AG04450 (cell line): ENCODE results near the gene CHD9NB. TPM values are rescaled to one million over a fixed set of nuclear protein-coding genes. Genes with fewer than 3 reads are reported as not detected.
"Not testable (repeated sequence)": the region's sequence is repeated elsewhere in the genome, so short reads cannot be mapped to it uniquely, and the experiment has no call there.

ENCODE experiments used
- CTCF ChIA-PET: fragments of 300-600, 350-600 bp; formaldehyde crosslinking; extraction: SDS; loops from one replicate; lab custom pipeline; 2022; ENCODE audit warnings: antibody characterized with exemption, inconsistent platforms; lab: Charles Lee
- POLR2A ChIA-PET: fragments of 350-600 bp; formaldehyde crosslinking; extraction: SDS; loops from one replicate; lab custom pipeline; 2021; ENCODE audit warnings: antibody characterized with exemption, inconsistent platforms; lab: Yijun Ruan, JAX
- DNase-seq: peaks from one replicate; pipeline ENCODE4 v3.0.0-alpha.2; 2011; ENCODE audit warnings: low read depth, low spot score
- H3K27ac ChIP-seq: one replicate; pipeline ENCODE4 v1.5.1; 2012; ENCODE audit warnings: low read depth, low read length, control low read depth
- H3K27me3 ChIP-seq: one replicate; pipeline ENCODE4 v1.6.0; 2012; ENCODE audit warnings: low read length; ENCODE audit not compliant: control insufficient read depth, insufficient read depth
- H3K4me3 ChIP-seq: 2 replicates; pipeline ENCODE4 v1.5.1; 2011; ENCODE audit warnings: mild to moderate bottlenecking, low read depth, low read length, control low read depth
- H3K9me3 ChIP-seq: 2 replicates; pipeline ENCODE4 v1.5.1; 2012; ENCODE audit warnings: low read length; ENCODE audit not compliant: control insufficient read depth, insufficient read depth
- polyA plus RNA-seq: library from polyadenylated mRNA; depleted of rRNA; stranded (reverse); fragments of >200 nt; gene quantifications from 2 replicates; pipeline ENCODE4 v1.2.3, GENCODE V29; 2011
- TF ChIP-seq, protein P1 (sequence below): IDR thresholded peaks from 2 replicates; pipeline ENCODE4 v1.5.1; 2011; ENCODE audit warnings: low read depth, low read length, control low read depth, inconsistent platforms

Gene CHD9NB
- polyA plus RNA-seq, 1 experiment: 1.2 TPM

DNA sequence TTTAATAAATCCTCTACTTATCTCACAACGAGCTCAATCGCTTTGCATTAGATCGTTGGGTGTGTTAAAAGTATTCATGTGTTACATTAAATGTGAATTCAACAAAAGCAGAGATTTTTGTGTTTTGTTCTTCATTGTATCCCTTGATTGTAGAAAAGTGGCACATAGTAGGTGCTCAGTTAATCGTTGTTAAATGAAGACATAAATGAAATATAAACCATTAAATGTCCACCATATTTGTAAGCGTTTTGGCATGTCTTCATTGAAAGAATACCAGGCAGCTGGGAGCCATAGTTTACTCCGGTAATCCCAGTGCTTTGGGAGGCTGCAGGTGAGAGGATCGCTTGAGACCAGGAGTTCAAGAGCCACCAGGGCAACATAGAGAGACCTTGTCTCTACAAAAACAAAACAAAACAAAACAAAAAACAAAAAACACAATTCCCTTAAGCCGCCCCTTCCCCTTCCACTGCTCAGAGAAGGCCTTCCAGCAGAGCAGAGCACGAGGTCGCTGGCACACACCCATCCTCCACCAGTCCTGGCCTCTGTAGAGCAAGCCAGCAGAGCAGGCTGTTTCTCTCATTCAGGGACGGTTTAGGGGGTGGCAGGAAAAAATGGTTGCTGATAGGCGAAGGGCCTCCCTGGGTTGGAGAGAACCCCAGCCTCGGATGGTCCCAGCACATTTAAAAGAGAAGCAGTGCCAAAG lies 1.4 kb upstream of the CHD9NB start:
- H3K9me3 ChIP-seq: no peaks in the 10 kb centered on the region; the same call in 1 of the 2 replicates
- ChIA-PET CTCF (interaction anchor here (0.6 to 4.6 kb wide), 17 partner anchors 26 to 230 kb away, joined by 3 to 36 read pairs (median 5); no protein-coding TSS in a partner anchor), POLR2A (interaction anchor here (0.7 to 1.9 kb wide), 2 partner anchors 76 to 153 kb away, joined by 3 to 13 read pairs; no protein-coding TSS in a partner anchor)
- no peaks in the 10 kb centered on the region for H3K27me3 ChIP-seq
- TF ChIP-seq, protein P1, sequence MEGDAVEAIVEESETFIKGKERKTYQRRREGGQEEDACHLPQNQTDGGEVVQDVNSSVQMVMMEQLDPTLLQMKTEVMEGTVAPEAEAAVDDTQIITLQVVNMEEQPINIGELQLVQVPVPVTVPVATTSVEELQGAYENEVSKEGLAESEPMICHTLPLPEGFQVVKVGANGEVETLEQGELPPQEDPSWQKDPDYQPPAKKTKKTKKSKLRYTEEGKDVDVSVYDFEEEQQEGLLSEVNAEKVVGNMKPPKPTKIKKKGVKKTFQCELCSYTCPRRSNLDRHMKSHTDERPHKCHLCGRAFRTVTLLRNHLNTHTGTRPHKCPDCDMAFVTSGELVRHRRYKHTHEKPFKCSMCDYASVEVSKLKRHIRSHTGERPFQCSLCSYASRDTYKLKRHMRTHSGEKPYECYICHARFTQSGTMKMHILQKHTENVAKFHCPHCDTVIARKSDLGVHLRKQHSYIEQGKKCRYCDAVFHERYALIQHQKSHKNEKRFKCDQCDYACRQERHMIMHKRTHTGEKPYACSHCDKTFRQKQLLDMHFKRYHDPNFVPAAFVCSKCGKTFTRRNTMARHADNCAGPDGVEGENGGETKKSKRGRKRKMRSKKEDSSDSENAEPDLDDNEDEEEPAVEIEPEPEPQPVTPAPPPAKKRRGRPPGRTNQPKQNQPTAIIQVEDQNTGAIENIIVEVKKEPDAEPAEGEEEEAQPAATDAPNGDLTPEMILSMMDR: no peak
- H3K27ac ChIP-seq: peak overlapping the region; percentile 61
- no peak for DNase-seq
- H3K4me3 ChIP-seq: peak overlapping the region; percentile 87

DNA sequence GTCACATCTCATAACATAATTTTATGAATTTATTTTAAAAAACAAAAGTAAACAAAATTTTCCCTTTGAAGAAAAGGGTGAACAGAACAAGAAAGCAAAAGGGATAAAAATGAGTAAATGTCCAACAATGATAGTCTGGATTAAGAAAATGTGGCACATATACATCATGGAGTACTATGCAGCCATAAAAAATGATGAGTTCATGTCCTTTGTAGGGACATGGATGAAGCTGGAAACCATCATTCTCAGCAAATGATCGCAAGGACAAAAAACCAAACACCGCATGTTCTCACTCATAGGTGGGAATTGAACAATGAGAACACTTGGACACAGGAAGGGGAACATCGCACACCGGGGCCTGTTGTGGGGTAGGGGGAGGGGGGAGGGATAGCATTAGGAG lies 1.4 kb downstream of the CHD9NB start:
- H3K9me3 ChIP-seq, H3K4me3 ChIP-seq, POLR2A ChIA-PET, H3K27ac ChIP-seq, H3K27me3 ChIP-seq, DNase-seq: not testable (repeated sequence)
- CTCF ChIA-PET: interaction anchor here (0.7 kb wide), 1 partner anchor 156 kb away, joined by 3 read pairs; no protein-coding TSS in a partner anchor

DNA sequence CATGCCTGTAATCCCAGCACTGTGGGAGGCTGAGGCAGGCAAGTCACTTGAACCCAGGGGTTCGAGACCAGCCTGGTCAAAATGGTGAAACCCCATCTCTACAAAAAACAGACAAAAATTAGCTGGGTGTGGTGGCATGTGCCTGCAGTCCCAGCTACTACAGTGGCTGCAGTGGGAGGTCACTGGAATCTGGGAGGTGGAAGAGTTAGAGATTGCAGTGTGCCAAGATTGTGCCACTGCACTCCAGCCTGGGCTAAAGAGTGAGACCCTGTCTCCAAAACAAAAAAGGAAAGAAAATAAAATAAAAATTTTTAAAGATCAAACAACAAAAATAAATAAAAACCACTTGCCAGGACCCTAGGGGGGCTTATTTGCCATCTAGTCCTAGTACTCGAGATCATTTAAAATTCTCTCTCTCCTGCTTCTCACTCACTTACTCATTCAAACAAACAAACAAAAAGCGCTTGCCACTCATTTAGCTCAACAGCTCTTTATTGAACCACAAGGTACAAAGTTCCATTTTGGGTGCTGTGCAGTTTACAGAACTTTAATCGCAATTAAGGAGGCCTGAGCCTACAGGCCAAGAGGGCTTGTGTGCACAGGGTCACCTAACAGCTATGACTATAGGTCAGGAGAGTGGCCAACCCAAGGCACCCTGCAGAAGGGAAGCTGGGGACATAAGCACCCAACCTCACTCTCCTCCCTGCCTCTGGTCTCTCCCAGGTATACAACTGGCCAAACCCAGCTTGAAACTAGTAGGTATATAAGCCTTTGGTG lies 4.4 kb downstream of the CHD9NB start:
- H3K4me3 ChIP-seq: no peak overlapping the region
- TF ChIP-seq, protein P1: no peak
- no peaks in the 10 kb centered on the region for H3K9me3 ChIP-seq
- ChIA-PET CTCF (interaction anchor here (1.6 to 2.5 kb wide), 2 partner anchors 26 to 159 kb away, joined by 5 to 6 read pairs; no protein-coding TSS in a partner anchor), POLR2A (no interaction called here)
- H3K27me3 ChIP-seq: peaks cover 10% of the 10 kb centered on the region
- DNase-seq: no peak
- H3K27ac ChIP-seq: no peak overlapping the region

DNA sequence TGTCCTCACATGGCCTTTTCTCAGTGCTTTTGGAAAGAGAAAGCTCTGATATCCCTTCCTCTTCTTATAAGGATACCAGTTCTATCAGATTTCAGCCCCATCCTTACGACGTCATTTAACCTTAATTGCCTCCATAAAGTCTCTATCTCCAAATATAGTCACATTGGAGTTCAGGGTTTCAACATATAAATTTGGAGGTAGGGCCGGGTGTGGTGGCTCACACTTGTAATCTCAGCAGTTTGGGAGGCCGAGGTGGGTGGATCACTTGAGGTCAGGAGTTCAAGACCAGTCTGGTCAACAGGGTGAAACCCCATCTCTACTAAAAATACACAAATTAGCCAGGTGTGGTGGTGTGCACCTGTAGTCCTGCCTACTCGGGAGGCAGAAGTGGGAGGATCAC lies 5.2 kb downstream of the CHD9NB start:
- H3K27ac ChIP-seq, CTCF ChIA-PET, POLR2A ChIA-PET: not testable (repeated sequence)

DNA sequence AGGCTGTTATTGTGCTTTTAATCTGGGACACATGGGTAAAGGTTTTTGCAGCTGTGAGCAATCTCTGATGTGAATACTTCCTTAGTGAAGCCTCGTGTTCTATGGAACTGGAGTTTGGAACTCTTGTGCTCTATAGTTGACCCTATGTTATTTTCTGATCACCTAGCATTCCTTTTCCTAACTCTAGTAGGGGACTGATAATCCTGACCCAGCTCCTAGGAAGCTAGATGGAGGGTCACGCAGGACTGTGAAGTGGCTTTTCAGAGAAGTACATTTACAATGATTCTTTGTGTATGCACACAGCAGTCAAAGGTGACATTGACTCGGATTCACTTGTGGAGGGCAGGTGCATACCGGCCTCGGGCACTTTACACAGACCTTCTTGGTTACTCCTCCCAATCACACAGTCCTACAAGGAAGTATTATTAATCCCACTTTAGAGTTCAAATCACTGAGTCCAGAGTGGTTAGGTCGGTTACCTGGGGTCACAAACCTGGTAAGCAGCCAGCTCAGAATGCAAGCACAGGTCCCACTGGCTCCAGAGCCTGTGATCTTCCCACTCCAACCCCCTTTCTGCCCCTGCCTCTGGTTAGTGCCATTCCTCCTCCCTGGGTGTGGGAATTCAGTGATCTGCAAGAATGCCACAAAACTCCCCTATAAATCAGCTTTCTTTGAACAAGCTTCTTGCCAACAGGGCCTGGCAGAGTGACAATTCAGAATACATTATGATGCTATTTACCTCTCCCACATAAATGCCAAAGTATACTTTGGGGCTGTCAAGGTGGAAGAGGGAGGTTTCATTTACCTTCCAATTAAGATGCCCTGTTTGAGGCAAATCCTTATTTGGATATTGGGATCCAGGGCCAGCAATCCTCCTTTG lies 7.1 kb downstream of the CHD9NB start:
- no peak for DNase-seq
- Histone ChIP-seq H3K9me3 (no peaks in the 10 kb centered on the region), H3K4me3 (no peak overlapping the region), H3K27me3 (peaks cover 21% of the 10 kb centered on the region), H3K27ac (no peak overlapping the region)
- POLR2A ChIA-PET: no interaction called here
- CTCF ChIA-PET: interaction anchor here (0.7 kb wide), 1 partner anchor 162 kb away, joined by 3 read pairs; no protein-coding TSS in a partner anchor
- TF ChIP-seq, protein P1: no peak

More for the DNA sequence above, 5.2 kb downstream of the CHD9NB start:
- not testable (repeated sequence) for DNase-seq, H3K4me3 ChIP-seq, H3K9me3 ChIP-seq
- H3K27me3 ChIP-seq: peaks cover 14% of the 10 kb centered on the region
